Measurements from ENCODE around the gene ANKRD11.

The ANKRD11 gene

GRCh38 chr16:89293276-89294143, 196.9 kb downstream of the ANKRD11 start:
- DNase-seq, result no peak

- no peak for DNase-seq
These were observed 197.8 kb downstream of the ANKRD11 start for GRCh38 chr16:89292443-89293078.

DNA sequence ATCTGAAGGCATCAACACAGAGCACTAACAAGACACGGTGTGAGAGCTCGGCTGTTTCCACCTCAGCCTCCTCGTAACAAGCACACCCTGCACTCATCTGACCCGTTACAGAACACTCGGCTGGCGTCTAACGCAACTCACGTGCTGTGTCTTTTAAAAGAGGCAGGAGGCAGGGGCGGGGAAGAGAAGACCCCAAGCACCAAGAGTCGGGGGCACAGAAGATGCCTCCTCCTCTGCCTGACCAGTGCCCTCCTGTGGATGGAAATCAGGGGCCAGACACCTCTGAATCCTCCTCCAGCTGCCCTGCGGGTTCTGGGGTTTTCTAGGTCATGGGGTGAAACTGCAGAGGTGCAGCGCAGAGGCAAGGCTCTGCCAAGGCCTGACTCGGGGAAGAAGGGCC, 198.6 kb downstream of the ANKRD11 start:
- DNase-seq, result no peak

GRCh38 chr16:89291363-89291762, 199.0 kb downstream of the ANKRD11 start:
- DNase-seq, result no peak

DNA sequence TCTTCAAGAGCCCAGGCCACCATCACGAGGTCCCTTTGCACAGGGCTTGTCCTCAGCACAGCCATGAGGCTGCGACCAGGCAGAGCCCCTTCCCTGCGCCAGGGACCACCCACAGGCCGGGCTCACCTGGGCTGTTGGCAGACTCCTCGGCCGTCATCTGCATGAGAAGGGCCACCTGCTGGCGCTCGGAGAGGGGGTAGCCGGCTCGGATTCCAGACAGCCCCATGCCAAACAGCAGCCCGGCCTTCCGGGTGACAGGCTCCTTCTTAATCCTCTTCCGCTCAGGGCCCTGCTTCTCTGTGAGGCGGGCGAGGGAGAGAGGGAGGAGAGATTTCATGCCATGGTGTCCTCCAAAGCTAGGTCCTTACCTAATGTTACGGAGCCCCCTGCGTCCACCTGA, 199.5 kb downstream of the ANKRD11 start:
- DNase-seq, result no peak

- DNase-seq, result no peak
These were observed 199.9 kb downstream of the ANKRD11 start for GRCh38 chr16:89290472-89290871.

DNA sequence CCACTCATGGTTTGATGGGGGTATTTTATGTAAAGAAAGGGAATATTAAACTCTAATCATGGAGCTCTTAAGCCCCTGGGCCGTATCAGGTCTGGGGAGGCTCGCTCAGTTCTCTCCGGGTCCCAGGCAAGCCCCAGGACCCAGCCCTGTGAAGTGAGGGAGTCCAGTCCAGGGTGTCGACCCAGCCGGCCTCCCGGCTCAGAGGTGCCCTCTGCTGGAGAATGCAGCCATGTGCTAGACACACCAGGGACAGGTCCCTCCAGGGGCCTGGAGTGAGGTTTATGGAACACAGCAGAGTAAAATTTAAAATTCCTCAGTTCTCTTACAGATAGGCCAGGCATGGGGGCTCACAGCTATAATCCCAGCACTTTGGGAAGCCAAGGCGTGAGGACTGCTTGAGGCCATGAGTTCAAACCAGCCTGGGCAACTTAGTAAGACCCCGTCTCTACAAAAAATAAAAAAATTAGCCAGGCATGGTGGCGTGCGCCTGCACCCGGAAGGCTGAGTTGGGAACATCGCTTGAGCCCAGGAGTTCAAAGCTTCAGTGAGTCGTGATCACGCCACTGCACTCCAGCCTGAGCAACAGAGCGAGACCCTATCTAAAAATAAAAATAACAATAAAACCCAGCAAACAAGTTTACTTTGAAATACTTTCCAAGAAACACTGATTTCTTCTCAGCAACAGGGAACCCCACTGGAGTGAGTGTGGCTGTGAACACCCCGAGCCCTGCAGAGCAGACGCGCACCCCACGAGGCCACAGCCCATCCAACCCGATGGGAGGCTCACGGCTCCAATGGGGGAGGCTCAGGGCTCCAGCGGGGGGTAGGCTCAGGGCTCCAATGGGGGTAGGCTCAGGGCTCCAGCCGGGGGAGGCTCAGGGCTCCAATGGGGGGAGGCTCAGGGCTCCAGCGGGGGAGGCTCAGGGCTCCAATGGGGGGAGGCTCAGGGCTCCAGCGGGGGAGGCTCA, 200.6 kb downstream of the ANKRD11 start:
- DNase-seq, result peak; percentile 77 to 84

DNA sequence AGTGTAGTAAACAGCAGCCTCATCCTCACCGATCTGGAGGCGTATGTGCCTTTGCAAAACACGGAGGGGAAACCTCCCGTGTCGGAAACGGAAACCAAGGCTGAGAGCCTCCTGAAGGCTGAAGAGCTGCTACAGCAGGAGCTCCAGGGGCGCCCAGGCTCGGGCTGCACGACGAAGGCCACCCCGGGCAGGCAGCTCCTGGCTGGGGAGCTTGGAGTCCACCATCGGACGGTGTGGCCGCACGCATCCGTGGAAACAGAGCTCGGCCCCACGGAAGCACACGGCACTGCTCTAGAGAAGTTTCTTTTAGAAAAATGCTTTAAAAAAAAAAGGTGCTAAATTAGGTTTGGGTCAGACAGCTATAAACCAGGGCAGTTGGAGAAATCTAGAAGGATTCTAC, 201.4 kb downstream of the ANKRD11 start:
- DNase-seq, result no peak

DNA sequence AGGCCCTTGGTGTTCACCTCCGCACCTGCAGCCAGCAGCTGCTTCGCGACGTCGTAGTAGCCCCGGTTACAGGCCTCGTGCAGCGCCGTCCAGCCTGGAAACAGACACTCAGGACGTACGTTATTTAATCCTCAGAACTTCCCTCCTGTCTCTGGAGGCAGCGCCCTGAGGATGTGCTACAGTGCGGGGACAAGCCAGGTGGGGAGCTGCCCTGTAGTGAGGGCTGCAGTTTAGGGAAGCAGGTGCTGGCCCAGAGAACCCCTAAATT, 201.8 kb downstream of the ANKRD11 start:
- DNase-seq, result no peak

DNA sequence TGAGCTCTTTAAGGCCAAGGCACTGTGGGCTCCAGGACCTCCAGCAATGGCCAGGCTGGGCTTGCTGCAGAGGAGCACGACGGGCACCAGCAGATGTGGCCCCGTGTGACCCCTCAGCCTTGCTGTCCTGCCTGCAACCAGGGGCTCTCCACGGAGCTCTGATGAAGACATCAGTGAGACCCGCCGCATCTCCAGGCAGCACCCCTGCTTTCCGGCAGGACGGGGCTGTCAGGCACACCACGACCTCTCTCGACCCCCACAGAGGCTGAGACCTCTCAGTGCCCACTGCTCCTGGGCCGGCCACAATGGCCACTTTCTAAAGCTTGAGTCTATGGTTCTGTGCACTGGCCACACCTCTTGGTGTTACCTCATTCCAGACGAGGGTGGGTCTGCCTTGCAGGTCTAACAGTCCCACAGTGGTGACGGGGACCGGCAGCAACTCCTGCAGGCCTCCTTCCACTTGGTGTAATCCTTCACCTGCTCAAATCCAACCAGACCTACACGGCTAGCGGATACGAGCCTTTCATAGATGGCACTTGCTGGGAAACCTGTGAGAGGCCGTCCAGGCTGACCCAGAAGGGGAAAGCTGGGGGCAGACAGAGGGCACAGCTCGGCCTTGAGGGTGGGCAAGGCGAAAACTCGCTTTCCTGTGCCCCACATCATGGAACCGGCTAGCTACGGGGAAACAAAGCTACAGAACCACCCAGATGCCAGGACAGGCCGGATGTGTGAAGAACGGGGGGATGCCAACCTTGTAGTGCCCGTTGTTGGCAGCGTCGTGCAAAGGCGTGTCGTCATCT, 202.4 kb downstream of the ANKRD11 start:
- no peak for DNase-seq

- DNase-seq, result no peak
These were observed 204.3 kb downstream of the ANKRD11 start for GRCh38 chr16:89286096-89286495.

DNA sequence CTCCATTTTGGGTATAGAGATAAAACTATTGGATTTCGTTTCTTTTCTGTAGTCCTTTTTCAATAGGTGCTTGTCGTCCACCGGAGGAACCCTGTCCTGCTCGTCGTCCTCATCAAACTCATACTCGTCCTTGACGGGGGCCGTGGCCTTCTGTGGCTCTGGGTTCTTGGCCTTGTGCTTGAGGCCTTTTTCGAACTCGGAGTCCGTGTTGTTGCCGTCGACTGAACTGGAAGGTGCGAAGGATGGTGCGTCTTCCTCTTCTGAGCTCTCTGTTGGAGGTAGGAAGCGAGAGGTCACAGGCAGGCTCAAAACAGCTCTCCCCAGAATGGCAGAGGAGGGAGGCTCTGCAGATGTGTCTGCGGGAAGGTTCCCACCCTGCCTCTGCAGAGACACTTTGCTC, 205.0 kb downstream of the ANKRD11 start:
- no peak for DNase-seq

DNA sequence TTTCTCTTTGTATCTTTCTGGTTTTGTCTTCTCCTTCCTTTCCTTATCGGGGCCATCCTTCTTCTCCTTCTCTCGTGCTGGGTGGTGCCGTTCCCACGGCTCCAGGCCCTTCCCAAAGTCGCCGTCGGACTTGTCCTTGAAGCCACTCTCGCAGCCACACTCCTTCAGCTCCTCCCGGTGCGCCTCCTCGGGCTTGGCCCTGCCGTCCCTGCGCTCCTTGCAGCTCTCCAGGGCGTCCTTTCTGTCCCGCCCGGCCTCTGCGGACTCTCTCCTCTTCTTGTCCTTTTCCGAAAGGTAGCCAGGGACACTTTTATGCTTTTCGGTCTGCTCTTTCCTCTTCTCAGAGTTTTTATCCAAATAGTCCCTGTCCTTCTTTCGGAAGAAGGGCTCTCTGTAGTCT, 206.9 kb downstream of the ANKRD11 start:
- DNase-seq, result no peak

GRCh38 chr16:89282523-89282922, 207.8 kb downstream of the ANKRD11 start:
- no peak for DNase-seq

DNA sequence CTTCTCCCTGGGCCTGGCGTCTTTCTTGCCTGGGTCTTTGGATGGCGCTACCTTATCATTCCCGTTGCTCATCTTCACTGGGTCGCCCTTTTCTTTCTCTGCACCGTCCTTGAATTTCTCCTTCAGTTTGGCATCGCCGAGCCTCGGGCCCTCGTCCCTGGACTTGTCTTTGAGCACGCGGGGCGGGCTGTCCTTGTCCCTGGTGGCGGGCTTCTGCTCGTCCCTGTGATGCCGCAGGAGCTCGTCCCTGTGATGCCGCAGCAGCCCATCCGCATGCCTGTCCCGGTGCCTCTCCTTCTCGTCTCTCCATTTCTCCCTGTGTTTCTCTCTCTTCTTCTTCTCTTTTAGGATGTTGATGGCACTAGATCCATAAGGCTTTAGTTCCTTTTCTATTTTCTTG, 208.5 kb downstream of the ANKRD11 start:
- no peak for DNase-seq

GRCh38 chr16:89281189-89281577, 209.2 kb downstream of the ANKRD11 start:
- DNase-seq, result no peak

GRCh38 chr16:89280546-89281188, 209.7 kb downstream of the ANKRD11 start:
- DNase-seq, result no peak

- no peak for DNase-seq
These were observed 210.5 kb downstream of the ANKRD11 start for GRCh38 chr16:89279666-89280481.

GRCh38 chr16:89278441-89279240, 211.7 kb downstream of the ANKRD11 start:
- DNase-seq, result no peak

GRCh38 chr16:89277641-89278341, 212.6 kb downstream of the ANKRD11 start:
- no peak for DNase-seq

Data from activated CD4-positive, alpha-beta T cell treated with anti-CD3 and anti-CD28 coated beads, Interleukin-2, amount 50 U/mL, for 48 hours (primary cell).